Keratinocyte (primary cell): Measurements from ENCODE around the gene SLF2.

Experiments used
- EZH2 ChIP-seq: IDR thresholded peaks from one replicate; pipeline ENCODE4 v1.6.1; 2012; ENCODE audit warnings: inconsistent platforms, mild to moderate bottlenecking, low read length, moderate library complexity
- TF ChIP-seq, protein P1 (sequence below), 3 experiments: IDR thresholded peaks in 1 of 3; conservative IDR thresholded peaks in 1 of 3; optimal IDR thresholded peaks in 1 of 3; 2 replicates in 2 of 3; 3 replicates in 1 of 3; pipeline versions ENCODE3 to v1.5.1; 2011; ENCODE audit warnings: low read length in 3 of 3, mild to moderate bottlenecking in 3 of 3, moderate library complexity in 2 of 3, control low read depth in 1 of 3, inconsistent platforms in 1 of 3; ENCODE audit not compliant: insufficient read depth in 2 of 3; ENCODE audit errors: extremely low read depth in 1 of 3

GRCh38 chr10:100869399-100869798 lies 43.4 kb upstream of the SLF2 start:
- TF ChIP-seq, protein P1, sequence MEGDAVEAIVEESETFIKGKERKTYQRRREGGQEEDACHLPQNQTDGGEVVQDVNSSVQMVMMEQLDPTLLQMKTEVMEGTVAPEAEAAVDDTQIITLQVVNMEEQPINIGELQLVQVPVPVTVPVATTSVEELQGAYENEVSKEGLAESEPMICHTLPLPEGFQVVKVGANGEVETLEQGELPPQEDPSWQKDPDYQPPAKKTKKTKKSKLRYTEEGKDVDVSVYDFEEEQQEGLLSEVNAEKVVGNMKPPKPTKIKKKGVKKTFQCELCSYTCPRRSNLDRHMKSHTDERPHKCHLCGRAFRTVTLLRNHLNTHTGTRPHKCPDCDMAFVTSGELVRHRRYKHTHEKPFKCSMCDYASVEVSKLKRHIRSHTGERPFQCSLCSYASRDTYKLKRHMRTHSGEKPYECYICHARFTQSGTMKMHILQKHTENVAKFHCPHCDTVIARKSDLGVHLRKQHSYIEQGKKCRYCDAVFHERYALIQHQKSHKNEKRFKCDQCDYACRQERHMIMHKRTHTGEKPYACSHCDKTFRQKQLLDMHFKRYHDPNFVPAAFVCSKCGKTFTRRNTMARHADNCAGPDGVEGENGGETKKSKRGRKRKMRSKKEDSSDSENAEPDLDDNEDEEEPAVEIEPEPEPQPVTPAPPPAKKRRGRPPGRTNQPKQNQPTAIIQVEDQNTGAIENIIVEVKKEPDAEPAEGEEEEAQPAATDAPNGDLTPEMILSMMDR (optimal IDR thresholded peaks at IDR 0.05 in 1 of 3, IDR thresholded peaks at IDR 0.05 in 1 of 3, conservative IDR thresholded peaks at IDR 0.05 in 1 of 3; ENCODE audit: extremely low read depth in 1 of 3, insufficient read depth in 2 of 3, low read length in 3 of 3) = no peak
- TF ChIP-seq EZH2 = no peak
